PC-3 (cell line): ENCODE measurements around the gene CCKAR. TPM values are rescaled to one million over a fixed set of nuclear protein-coding genes. Genes with fewer than 3 reads are reported as not detected.
A peak's percentile ranks its signal among the peaks of the same experiment; 100 is the strongest.

Experiments used
- ATAC-seq: fragments of 200-7000 bp; cut with Tn5 transposase; 2 replicates; pipeline ENCODE4 v1.9.1; 2020; ENCODE audit warnings: mild to moderate bottlenecking, moderate library complexity
- BruUV-seq: library from RNA; stranded (reverse); fragments of 400-500 nt; replicated peaks from 2 replicates; lab custom pipeline; 2021; lab: Mats Ljungman, UMichigan
- CTCF ChIA-PET: fragments of 300-600 bp; sonication (Branson Sonifier 250); formaldehyde crosslinking; loops from one replicate; lab custom pipeline; 2022; ENCODE audit warnings: antibody characterized with exemption; lab: Charles Lee
- POLR2A ChIA-PET: fragments of 300-600 bp; sonication (Branson Sonifier 250); formaldehyde crosslinking; loops from one replicate; lab custom pipeline; 2022; ENCODE audit warnings: antibody characterized with exemption; ENCODE audit not compliant: unreplicated experiment; lab: Charles Lee
- DNase-seq: peaks from one replicate; pipeline ENCODE4 v3.0.0-alpha.2; 2015
- H2AFZ ChIP-seq: fragments of 300-600 bp; sonication (generic); 2 replicates; pipeline ENCODE4 v1.6.0; 2016; ENCODE audit warnings: antibody characterized with exemption, low read length
- H3F3A ChIP-seq: fragments of 300-600 bp; sonication (generic); one replicate; pipeline ENCODE4 v1.6.0; 2017; ENCODE audit warnings: antibody characterized with exemption, low read length, control low read depth, mild to moderate bottlenecking; ENCODE audit not compliant: unreplicated experiment
- H3K27ac ChIP-seq: fragments of 300-600 bp; sonication (generic); 2 replicates; pipeline ENCODE4 v1.5.1; 2016; ENCODE audit warnings: mild to moderate bottlenecking, low read length
- H3K27me3 ChIP-seq: fragments of 300-600 bp; sonication (generic); 2 replicates; pipeline ENCODE4 v1.6.1; 2016; ENCODE audit warnings: low read length, mixed read lengths
- H3K36me3 ChIP-seq: fragments of 300-600 bp; sonication (generic); 2 replicates; pipeline ENCODE4 v1.6.1; 2016; ENCODE audit warnings: low read depth, mixed run types, low read length, mixed read lengths
- H3K4me1 ChIP-seq: fragments of 300-600 bp; sonication (generic); 2 replicates; pipeline ENCODE4 v1.5.1; 2016; ENCODE audit warnings: low read length; ENCODE audit not compliant: insufficient read depth
- H3K4me2 ChIP-seq: fragments of 300-600 bp; sonication (generic); 2 replicates; pipeline ENCODE4 v1.6.0; 2016; ENCODE audit warnings: low read length
- H3K4me3 ChIP-seq: fragments of 300-600 bp; sonication (generic); 2 replicates; pipeline ENCODE4 v1.5.1; 2016; ENCODE audit warnings: mild to moderate bottlenecking, low read length, mixed read lengths
- H3K79me2 ChIP-seq: fragments of 300-600 bp; sonication (generic); 2 replicates; pipeline ENCODE4 v1.6.1; 2017; ENCODE audit warnings: low read length, mixed read lengths
- H3K9ac ChIP-seq: fragments of 300-600 bp; sonication (generic); 2 replicates; pipeline ENCODE4 v1.6.0; 2016; ENCODE audit warnings: mild to moderate bottlenecking, low read length
- H3K9me2 ChIP-seq: fragments of 300-600 bp; sonication (generic); replicated peaks from 2 replicates; pipeline ENCODE4 v1.6.1; 2016; ENCODE audit warnings: mixed run types, low read length, mixed read lengths
- H3K9me3 ChIP-seq: fragments of 300-600 bp; sonication (generic); 2 replicates; pipeline ENCODE4 v1.6.1; 2016; ENCODE audit warnings: low read length, mixed read lengths
- H4K20me1 ChIP-seq: fragments of 300-600 bp; sonication (generic); 2 replicates; pipeline ENCODE4 v1.6.1; 2016; ENCODE audit warnings: low read length, mixed read lengths
- EZH2 ChIP-seq: fragments of 300-600 bp; sonication (generic); IDR thresholded peaks from one replicate; pipeline ENCODE4 v1.6.1; 2017; ENCODE audit warnings: antibody characterized with exemption, mild to moderate bottlenecking, low read length; ENCODE audit not compliant: unreplicated experiment
- EZH2phosphoT487 ChIP-seq: fragments of 300-600 bp; sonication (generic); IDR thresholded peaks from 2 replicates; pipeline ENCODE4 v1.6.1; 2018; ENCODE audit warnings: mild to moderate bottlenecking, antibody characterized with exemption, low read length, borderline replicate concordance
- intact Hi-C: fragments of 100-400 bp; cut with micrococcal nuclease; formaldehyde crosslinking; loops from 2 replicates; pipeline ENCODE4 v1.9.0; 2023
- total RNA-seq: library from RNA; depleted of rRNA; stranded (reverse); fragments of >200 nt; gene quantifications from 2 replicates; pipeline ENCODE4 v1.2.3, GENCODE V29; 2014
- TF ChIP-seq, protein P1 (sequence below): fragments of 300-600 bp; sonication (generic); conservative IDR thresholded peaks from 2 replicates; pipeline ENCODE4 v1.5.1; 2017; ENCODE audit warnings: antibody characterized with exemption, low read depth, mild to moderate bottlenecking, low read length

CCKAR gene
- total RNA-seq, 1 experiment from 2014 or later, result not detected

- no peaks in the 10 kb centered on the region; the same call in 1 of the 2 replicates for H3K4me1 ChIP-seq
- H3K4me2 ChIP-seq, result peak overlapping the region; percentile 69
- peak overlapping the region; percentile 69 for H2AFZ ChIP-seq
- H3K9me2 ChIP-seq, result no peaks in the 10 kb centered on the region
- intact Hi-C loops, result loop anchor here (1.0 to 10.0 kb wide), 4 partner anchors 106 to 552 kb away; no protein-coding TSS in a partner anchor
- TF ChIP-seq, protein P1, sequence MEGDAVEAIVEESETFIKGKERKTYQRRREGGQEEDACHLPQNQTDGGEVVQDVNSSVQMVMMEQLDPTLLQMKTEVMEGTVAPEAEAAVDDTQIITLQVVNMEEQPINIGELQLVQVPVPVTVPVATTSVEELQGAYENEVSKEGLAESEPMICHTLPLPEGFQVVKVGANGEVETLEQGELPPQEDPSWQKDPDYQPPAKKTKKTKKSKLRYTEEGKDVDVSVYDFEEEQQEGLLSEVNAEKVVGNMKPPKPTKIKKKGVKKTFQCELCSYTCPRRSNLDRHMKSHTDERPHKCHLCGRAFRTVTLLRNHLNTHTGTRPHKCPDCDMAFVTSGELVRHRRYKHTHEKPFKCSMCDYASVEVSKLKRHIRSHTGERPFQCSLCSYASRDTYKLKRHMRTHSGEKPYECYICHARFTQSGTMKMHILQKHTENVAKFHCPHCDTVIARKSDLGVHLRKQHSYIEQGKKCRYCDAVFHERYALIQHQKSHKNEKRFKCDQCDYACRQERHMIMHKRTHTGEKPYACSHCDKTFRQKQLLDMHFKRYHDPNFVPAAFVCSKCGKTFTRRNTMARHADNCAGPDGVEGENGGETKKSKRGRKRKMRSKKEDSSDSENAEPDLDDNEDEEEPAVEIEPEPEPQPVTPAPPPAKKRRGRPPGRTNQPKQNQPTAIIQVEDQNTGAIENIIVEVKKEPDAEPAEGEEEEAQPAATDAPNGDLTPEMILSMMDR, result peak; percentile 68
- TF ChIP-seq EZH2phosphoT487 (no peak), EZH2 (no peak)
- DNase-seq, result peak; percentile 65
- H3K4me3 ChIP-seq, result peak overlapping the region; percentile 55; the same call in 1 of the 2 replicates
- no peaks in the 10 kb centered on the region for H4K20me1 ChIP-seq
- no peaks in the 10 kb centered on the region for H3F3A ChIP-seq
- H3K9me3 ChIP-seq, result no peaks in the 10 kb centered on the region
- no TSS peak for BruUV-seq
- CTCF ChIA-PET, result no interaction called here
- H3K9ac ChIP-seq, result no peak overlapping the region
- no peaks in the 10 kb centered on the region for H3K27me3 ChIP-seq
- ATAC-seq, result peak; percentile 67
- H3K36me3 ChIP-seq, result no peaks in the 10 kb centered on the region
- H3K27ac ChIP-seq, result no peak overlapping the region
- POLR2A ChIA-PET, result no interaction called here
- no peaks in the 10 kb centered on the region for H3K79me2 ChIP-seq
Measured at GRCh38 chr4:26459054-26459755, 31.1 kb downstream of the CCKAR start.

DNA sequence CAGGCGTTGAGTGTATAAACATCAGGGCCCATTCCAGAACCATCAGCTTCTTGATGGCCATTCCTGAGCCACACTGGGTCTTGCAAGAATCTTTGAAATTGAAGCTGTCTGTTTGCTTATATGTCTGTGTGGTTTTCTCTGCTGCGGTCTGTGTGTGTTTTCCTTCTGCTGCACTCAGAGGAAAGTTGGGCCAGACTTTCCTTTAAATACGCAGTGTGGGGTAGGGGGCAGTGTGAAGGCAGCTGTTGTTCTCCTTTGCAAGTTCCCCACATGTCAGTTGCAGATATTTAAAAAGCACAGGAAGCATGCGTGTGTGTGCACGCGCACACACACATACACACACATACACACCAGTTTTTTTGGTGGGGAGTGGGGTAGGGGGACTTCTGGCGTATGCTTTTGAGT is 32.1 kb downstream of the CCKAR start:
- POLR2A ChIA-PET, result interaction anchor here (0.5 kb wide), 1 partner anchor 511 kb away, joined by 6 read pairs; no protein-coding TSS in a partner anchor
- CTCF ChIA-PET, result interaction anchor here (0.5 kb wide), 1 partner anchor 547 kb away, joined by 3 read pairs; no protein-coding TSS in a partner anchor

More for the DNA sequence above, 32.1 kb downstream of the CCKAR start:
- intact Hi-C loops, result loop anchor here (2.0 to 10.0 kb wide), 3 partner anchors 107 to 553 kb away; no protein-coding TSS in a partner anchor
- Histone ChIP-seq H4K20me1 (no peaks in the 10 kb centered on the region), H3K4me1 (no peaks in the 10 kb centered on the region; the same call in 1 of the 2 replicates), H3K4me3 (no peak overlapping the region), H3K4me2 (no peak overlapping the region), H3K79me2 (no peaks in the 10 kb centered on the region), H3K27me3 (no peaks in the 10 kb centered on the region), H2AFZ (no peak overlapping the region), H3K36me3 (no peaks in the 10 kb centered on the region), H3K9ac (no peak overlapping the region), H3K9me3 (no peaks in the 10 kb centered on the region), H3F3A (no peaks in the 10 kb centered on the region), H3K27ac (no peak overlapping the region), H3K9me2 (no peaks in the 10 kb centered on the region)
- BruUV-seq, result no TSS peak
- DNase-seq, result no peak
- ATAC-seq, result no peak
- no peak for TF ChIP-seq EZH2
- TF ChIP-seq EZH2phosphoT487, result no peak
- TF ChIP-seq, protein P1, result no peak
